ENCODE data around the gene DCDC1. TPM values are rescaled to one million over a fixed set of nuclear protein-coding genes. Genes with fewer than 3 reads are reported as not detected.

DCDC1 gene
- total RNA-seq, 1 experiment from 2014 or later: 1.5 TPM

- H3K27me3 ChIP-seq (ENCODE audit: insufficient read depth, low read length): no peaks in the 10 kb centered on the region
- ATAC-seq: no peak
- RAD21 ChIA-PET (ENCODE audit: low non-redundant PET in 1 of 2, low total read pairs in 2 of 2, uncharacterized antibody in 2 of 2, unreplicated experiment in 2 of 2): no interaction called here
- H3K4me2 ChIP-seq (ENCODE audit: low read length): no peak overlapping the region
- no peak overlapping the region for H3K9ac ChIP-seq (ENCODE audit: low read length)
- POLR2A ChIA-PET: no interaction called here
- no peaks in the 10 kb centered on the region for H3K79me2 ChIP-seq (ENCODE audit: insufficient read depth, low read length)
- DNase-seq (ENCODE audit: low read depth, low spot score): no peak
- no peaks in the 10 kb centered on the region for H3K9me2 ChIP-seq (ENCODE audit: insufficient read depth)
- no peaks in the 10 kb centered on the region for H3K4me1 ChIP-seq (ENCODE audit: control insufficient read depth in 1 of 2, insufficient read depth in 2 of 2, low read length in 2 of 2)
- H3K36me3 ChIP-seq (ENCODE audit: control insufficient read depth in 1 of 2, insufficient read depth in 2 of 2, low read length in 2 of 2): no peaks in the 10 kb centered on the region
- no peaks in the 10 kb centered on the region for H3K9me3 ChIP-seq (ENCODE audit: control insufficient read depth in 1 of 2, insufficient read depth in 1 of 2, low read depth in 1 of 2, low read length in 2 of 2)
- intact Hi-C loops (cut with micrococcal nuclease): no loop called here
- CTCF ChIA-PET: no interaction called here
- no peak overlapping the region for H3K27ac ChIP-seq (ENCODE audit: low read depth, low read length)
- H4K20me1 ChIP-seq (ENCODE audit: insufficient read depth): no peaks in the 10 kb centered on the region
- BruUV-seq (replicated peaks): no TSS peak
- H3K4me3 ChIP-seq (replicated peaks in 1 of 2; ENCODE audit: low read depth in 1 of 2, low read length in 2 of 2): no peak overlapping the region
- TF ChIP-seq CTCF (IDR thresholded peaks at IDR 0.05 in 2 of 3, conservative IDR thresholded peaks at IDR 0.05 in 1 of 3; ENCODE audit: borderline replicate concordance in 1 of 3, insufficient read depth in 1 of 3, low read depth in 2 of 3, low read length in 2 of 3): no peak
- H2AFZ ChIP-seq (ENCODE audit: low read depth, low read length, poor library complexity, severe bottlenecking): no peak overlapping the region
Measured at GRCh38 chr11:30991376-30991775, 378.2 kb downstream of the DCDC1 start.

- no peaks in the 10 kb centered on the region for H3K9me3 ChIP-seq (ENCODE audit: control insufficient read depth in 1 of 2, insufficient read depth in 1 of 2, low read depth in 1 of 2, low read length in 2 of 2)
- DNase-seq (ENCODE audit: low read depth, low spot score) (no peak), ATAC-seq (no peak)
- no TSS peak for BruUV-seq (replicated peaks)
- H3K4me2 ChIP-seq (ENCODE audit: low read length): no peak overlapping the region
- no peaks in the 10 kb centered on the region for H3K27me3 ChIP-seq (ENCODE audit: insufficient read depth, low read length)
- POLR2A ChIA-PET: no interaction called here
- H2AFZ ChIP-seq (ENCODE audit: low read depth, low read length, poor library complexity, severe bottlenecking): no peak overlapping the region
- H3K4me1 ChIP-seq (ENCODE audit: control insufficient read depth in 1 of 2, insufficient read depth in 2 of 2, low read length in 2 of 2): no peaks in the 10 kb centered on the region
- no peaks in the 10 kb centered on the region for H4K20me1 ChIP-seq (ENCODE audit: insufficient read depth)
- no peaks in the 10 kb centered on the region for H3K9me2 ChIP-seq (ENCODE audit: insufficient read depth)
- RAD21 ChIA-PET (ENCODE audit: low non-redundant PET in 1 of 2, low total read pairs in 2 of 2, uncharacterized antibody in 2 of 2, unreplicated experiment in 2 of 2): no interaction called here
- intact Hi-C loops (cut with micrococcal nuclease): no loop called here
- no peak overlapping the region for H3K9ac ChIP-seq (ENCODE audit: low read length)
- H3K36me3 ChIP-seq (ENCODE audit: control insufficient read depth in 1 of 2, insufficient read depth in 2 of 2, low read length in 2 of 2): no peaks in the 10 kb centered on the region
- no peak overlapping the region for H3K4me3 ChIP-seq (replicated peaks in 1 of 2; ENCODE audit: low read depth in 1 of 2, low read length in 2 of 2)
- H3K27ac ChIP-seq (ENCODE audit: low read depth, low read length): no peak overlapping the region
- H3K79me2 ChIP-seq (ENCODE audit: insufficient read depth, low read length): no peaks in the 10 kb centered on the region
- CTCF ChIA-PET: no interaction called here
- TF ChIP-seq ZBTB33 (IDR thresholded peaks at IDR 0.05; ENCODE audit: extremely low read depth, insufficient replicate concordance, low read length): no peak
- no peak for TF ChIP-seq REST (IDR thresholded peaks at IDR 0.05; ENCODE audit: low read depth)
- TF ChIP-seq EZH2phosphoT487 (IDR thresholded peaks at IDR 0.05; ENCODE audit: borderline replicate concordance): no peak
- TF ChIP-seq MAX (IDR thresholded peaks at IDR 0.05): no peak
- TF ChIP-seq SRF (IDR thresholded peaks at IDR 0.05; ENCODE audit: low read depth): no peak
- TF ChIP-seq YY1 (IDR thresholded peaks at IDR 0.05; ENCODE audit: extremely low read depth, insufficient replicate concordance, low read depth, low read length): no peak
- TF ChIP-seq POLR2A (IDR thresholded peaks at IDR 0.05; ENCODE audit: borderline replicate concordance, extremely low read depth, insufficient read depth, insufficient read length): no peak
- no peak for TF ChIP-seq POLR2AphosphoS5 (IDR thresholded peaks at IDR 0.05; ENCODE audit: low read depth, low read length)
Measured at GRCh38 chr11:30990625-30991296, 378.8 kb downstream of the DCDC1 start.

All from HCT116 (cell line).